Osteoblast (primary cell): ENCODE data around the gene TRIM77. TPM values are rescaled to one million over a fixed set of nuclear protein-coding genes. Genes with fewer than 3 reads are reported as not detected.
"Not testable (repeated sequence)": the region's sequence is repeated elsewhere in the genome, so short reads cannot be mapped to it uniquely, and the experiment has no call there.

Experiments used
- DNase-seq: peaks from one replicate; pipeline ENCODE4 v3.0.0; 2011; ENCODE audit warnings: low spot score, mixed read lengths; ENCODE audit not compliant: insufficient read length; ENCODE audit errors: missing footprints
- H2AFZ ChIP-seq: 2 replicates; pipeline ENCODE4 v1.6.0; 2011; ENCODE audit warnings: mild to moderate bottlenecking, low read length
- H3K27ac ChIP-seq: 2 replicates; pipeline ENCODE4 v1.5.1; 2011; ENCODE audit warnings: mild to moderate bottlenecking, low read depth, low read length, moderate library complexity
- H3K27me3 ChIP-seq: 2 replicates; pipeline ENCODE4 v1.6.0; 2012; ENCODE audit warnings: mild to moderate bottlenecking, control low read depth, inconsistent platforms, low read length, moderate library complexity; ENCODE audit not compliant: insufficient read depth
- H3K36me3 ChIP-seq: 2 replicates; pipeline ENCODE4 v1.5.1; 2011; ENCODE audit warnings: mild to moderate bottlenecking, low read length, control low read depth, moderate library complexity; ENCODE audit not compliant: insufficient read depth
- H3K4me1 ChIP-seq: 2 replicates; pipeline ENCODE4 v1.5.1; 2011; ENCODE audit warnings: mild to moderate bottlenecking, low read length, control low read depth, moderate library complexity; ENCODE audit not compliant: insufficient read depth
- H3K4me2 ChIP-seq: 2 replicates; pipeline ENCODE4 v1.6.0; 2011; ENCODE audit warnings: mild to moderate bottlenecking, low read length; ENCODE audit not compliant: insufficient read depth
- H3K4me3 ChIP-seq: fragments of 200-600 bp; sonication (generic); 3 replicates; pipeline ENCODE4 v1.5.1; 2012; ENCODE audit warnings: mild to moderate bottlenecking, low read length, inconsistent platforms; ENCODE audit not compliant: insufficient read depth
- H3K79me2 ChIP-seq: 2 replicates; pipeline ENCODE4 v1.6.0; 2012; ENCODE audit warnings: mild to moderate bottlenecking, low read length, control low read depth, inconsistent platforms; ENCODE audit not compliant: insufficient read depth
- H3K9me3 ChIP-seq: 2 replicates; pipeline ENCODE4 v1.5.1; 2011; ENCODE audit warnings: low read depth, low read length, control low read depth
- H4K20me1 ChIP-seq: 2 replicates; pipeline ENCODE4 v1.6.0; 2012; ENCODE audit warnings: mild to moderate bottlenecking, low read length, control low read depth; ENCODE audit not compliant: insufficient read depth
- CTCF ChIP-seq: IDR thresholded peaks from 2 replicates; pipeline ENCODE4 v1.5.1; 2011; ENCODE audit warnings: mild to moderate bottlenecking, low read depth, low read length, moderate library complexity; ENCODE audit errors: extremely low read depth
- small RNA-seq: library from RNA; depleted of rRNA; stranded (forward); fragments of <200 nt; gene quantifications from one replicate; pipeline ENCODE3, GENCODE V24; 2012
- total RNA-seq: library from RNA; depleted of rRNA; stranded (reverse); fragments of >200 nt; gene quantifications from 2 replicates; pipeline ENCODE4 v1.2.3, GENCODE V29; 2012

The TRIM77 gene
- total RNA-seq, 1 donor = not detected

- Histone ChIP-seq H3K4me3 (no peak overlapping the region), H3K79me2 (no peaks in the 10 kb centered on the region), H3K36me3 (no peaks in the 10 kb centered on the region), H3K4me1 (no peaks in the 10 kb centered on the region), H2AFZ (no peak overlapping the region), H3K27ac (no peak overlapping the region), H3K27me3 (no peaks in the 10 kb centered on the region), H4K20me1 (no peaks in the 10 kb centered on the region), H3K9me3 (no peaks in the 10 kb centered on the region), H3K4me2 (no peak overlapping the region)
- no peak for TF ChIP-seq CTCF
- no peak for DNase-seq
These were observed 27.0 kb downstream of the TRIM77 start for GRCh38 chr11:89737116-89737515.

DNA sequence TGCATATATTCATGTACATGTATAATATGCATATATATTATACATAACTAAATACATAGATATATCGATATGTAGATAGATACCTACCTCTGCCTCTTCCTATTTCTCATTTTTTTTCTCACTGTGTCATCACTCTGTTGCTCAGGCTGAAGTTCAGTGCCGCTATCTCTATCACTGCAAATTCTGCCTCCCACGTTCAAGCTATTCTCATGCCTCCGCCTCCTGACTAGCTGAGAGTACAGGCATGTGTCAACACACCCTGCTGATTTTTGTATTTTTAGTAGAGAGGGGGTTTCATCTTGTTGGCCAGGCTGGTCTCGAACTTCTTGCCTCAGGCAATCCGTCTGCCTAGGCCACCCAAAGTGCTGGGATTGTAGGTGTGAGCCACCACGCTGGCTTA, 31.3 kb downstream of the TRIM77 start:
- H3K27me3 ChIP-seq, DNase-seq, H3K36me3 ChIP-seq, H3K79me2 ChIP-seq, H3K4me1 ChIP-seq, H3K27ac ChIP-seq, H4K20me1 ChIP-seq, H2AFZ ChIP-seq, H3K4me2 ChIP-seq, H3K4me3 ChIP-seq, H3K9me3 ChIP-seq: not testable (repeated sequence)

GRCh38 chr11:89744158-89744557, 34.1 kb downstream of the TRIM77 start:
- H3K27me3 ChIP-seq, H3K4me3 ChIP-seq, H2AFZ ChIP-seq, H4K20me1 ChIP-seq, DNase-seq, H3K4me2 ChIP-seq, H3K27ac ChIP-seq, H3K36me3 ChIP-seq, H3K4me1 ChIP-seq, H3K79me2 ChIP-seq, H3K9me3 ChIP-seq: not testable (repeated sequence)

GRCh38 chr11:89750822-89751221, 40.7 kb downstream of the TRIM77 start:
- not testable (repeated sequence) for H3K27me3 ChIP-seq, DNase-seq

More at GRCh38 chr11:89750822-89751221, 40.7 kb downstream of the TRIM77 start:
- not testable (repeated sequence) for H3K4me1 ChIP-seq, H3K9me3 ChIP-seq, H4K20me1 ChIP-seq, H3K27ac ChIP-seq, H3K4me3 ChIP-seq, H3K4me2 ChIP-seq, H3K79me2 ChIP-seq, H2AFZ ChIP-seq, H3K36me3 ChIP-seq

Small RNA genes within 50 kb of the gene (small RNA-seq; reads per million reads assigned to genes)
- gene AP003122.3 = not detected

Other genes starting within 250 kb of the TRIM77 start
- gene NOX4, start 218.9 kb upstream of the TRIM77 start, total RNA-seq = 1.8 TPM in 2 replicates
- not detected in 2 replicates for gene TRIM49, start 98.3 kb downstream of the TRIM77 start, total RNA-seq
- not detected in 2 replicates for gene TRIM64B, start 168.2 kb downstream of the TRIM77 start, total RNA-seq
- gene TRIM49D1, start 211.9 kb downstream of the TRIM77 start, total RNA-seq = not detected in 2 replicates
- gene TRIM49D2, start 213.8 kb downstream of the TRIM77 start, total RNA-seq = 0.29 TPM in 1 of 2 replicates, not detected in the other